Stimulated activated CD8-positive, alpha-beta memory T cell treated with anti-CD3 and anti-CD28 coated beads, Interleukin-15, amount 100 ng/mL, for 1 hour (primary cell): ENCODE data around the gene MAST2.
"Not testable (repeated sequence)": the region's sequence is repeated elsewhere in the genome, so short reads cannot be mapped to it uniquely, and the experiment has no call there.

ENCODE experiments used
- DNase-seq: peaks from one replicate; pipeline ENCODE4 v3.0.0-alpha.2; 2020; ENCODE audit warnings: low read depth

MAST2 gene

DNA sequence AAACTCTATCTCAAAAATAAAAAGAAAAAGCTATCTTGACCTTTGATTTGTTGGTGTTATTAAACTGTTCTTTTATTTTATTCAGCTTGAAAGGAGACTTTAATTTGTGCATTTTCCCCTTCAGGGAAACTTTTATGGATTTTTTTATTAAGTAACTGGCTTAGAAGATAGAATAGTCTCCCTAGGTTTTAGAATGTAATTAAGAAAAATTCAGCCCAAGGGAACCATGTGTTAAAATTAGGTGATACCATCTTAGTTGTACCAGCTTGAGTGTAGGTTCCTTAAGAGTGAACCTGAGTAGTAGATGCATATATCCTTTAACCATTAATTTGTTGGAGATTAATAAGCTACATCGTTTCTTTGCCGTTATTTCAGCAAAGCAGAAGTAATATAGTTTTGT, 11.4 kb downstream of the MAST2 start:
- no peak for DNase-seq

DNA sequence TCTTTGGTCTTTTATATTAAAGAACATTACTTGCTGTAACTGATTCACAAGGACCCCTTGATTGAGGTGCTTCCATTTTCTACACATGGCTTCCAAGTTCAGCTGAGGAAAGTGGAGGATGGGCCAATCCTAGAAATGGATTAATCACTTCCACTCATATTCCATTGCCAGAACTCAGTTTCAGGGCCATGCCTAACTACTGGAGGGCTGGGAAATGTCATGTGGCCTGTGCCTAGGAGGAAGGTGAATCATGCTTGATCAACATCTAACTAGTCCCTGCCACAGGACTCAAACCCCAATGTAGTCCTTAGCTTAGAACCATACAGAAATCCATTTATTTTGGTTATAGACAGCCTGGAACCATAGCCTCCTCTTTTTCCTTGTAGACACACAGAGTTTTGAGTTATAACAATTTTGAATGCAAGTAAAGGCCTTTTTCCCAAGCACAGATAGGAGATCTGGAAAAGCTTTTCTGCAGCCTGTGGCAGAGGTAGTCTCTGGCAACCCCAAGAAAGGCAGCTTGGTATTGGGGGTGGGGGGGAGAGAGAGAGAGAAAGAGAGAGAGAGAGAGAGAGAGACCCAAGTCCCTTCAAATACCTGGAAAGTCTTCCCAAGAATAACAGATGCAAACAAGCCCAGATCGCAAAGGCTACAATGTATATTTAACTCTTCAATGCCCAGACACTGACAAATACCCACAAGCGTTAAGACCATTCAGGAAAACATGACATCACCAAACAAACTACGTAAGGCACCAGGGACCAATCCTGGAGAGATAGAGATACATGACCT, 12.5 kb downstream of the MAST2 start:
- no peak for DNase-seq

DNA sequence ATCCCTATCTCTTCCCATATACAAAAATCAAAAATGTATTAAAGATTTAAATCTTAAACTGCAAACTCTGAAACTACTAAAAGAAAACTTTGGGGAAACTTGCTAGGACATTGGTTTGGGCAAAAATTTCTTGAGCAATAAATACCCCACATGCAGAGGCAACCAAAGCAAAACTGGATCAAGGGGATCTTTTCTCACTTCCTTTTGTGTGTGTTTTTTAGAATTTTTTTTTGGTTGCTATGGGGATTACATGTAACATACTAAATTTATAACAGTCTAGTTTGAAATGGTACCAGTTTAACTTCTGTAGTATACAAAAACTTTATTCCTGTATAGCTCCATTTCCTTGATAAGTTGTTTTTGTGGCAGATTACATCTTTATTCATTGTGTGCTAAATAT, 16.8 kb downstream of the MAST2 start:
- no peak for DNase-seq

DNA sequence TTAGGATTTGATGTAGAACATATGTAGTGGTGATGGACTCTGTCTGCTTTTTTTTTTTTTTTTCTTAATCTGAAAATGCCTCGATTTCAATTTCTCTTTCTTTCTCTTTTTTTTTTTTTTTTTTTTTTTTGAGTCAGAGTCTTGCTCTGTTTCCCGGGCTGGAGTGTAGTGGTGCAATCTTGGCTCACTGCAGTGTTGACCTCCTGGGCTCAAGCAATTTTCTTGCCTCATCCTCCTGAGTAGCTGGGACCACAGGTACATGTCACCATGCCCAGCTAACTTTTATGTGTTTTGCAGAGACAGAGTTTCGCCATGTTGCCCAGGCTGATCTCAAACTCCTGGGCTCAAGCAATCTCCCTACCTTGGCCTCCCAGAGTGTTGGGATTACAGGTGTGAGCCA, 17.4 kb downstream of the MAST2 start:
- DNase-seq, result no peak

DNA sequence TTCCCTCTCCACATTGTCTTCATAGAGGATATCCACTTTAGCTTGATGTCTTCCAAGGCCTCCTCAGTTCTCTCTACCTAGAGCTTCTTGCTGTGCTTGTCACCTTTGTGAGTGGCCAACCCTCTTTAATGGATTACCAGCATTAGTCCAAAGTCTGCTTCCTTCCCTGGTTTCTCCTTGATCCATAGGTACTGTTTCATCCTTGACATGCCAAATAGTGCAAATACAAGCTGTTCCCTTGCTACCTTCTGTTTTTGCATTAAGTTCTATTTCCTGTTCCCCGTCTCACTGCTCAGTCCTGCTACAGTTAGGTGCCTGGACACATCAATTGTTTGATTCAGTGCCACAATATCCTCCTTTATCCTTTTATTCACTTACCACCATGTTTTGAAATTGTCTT, 19.2 kb downstream of the MAST2 start:
- DNase-seq, result no peak

DNA sequence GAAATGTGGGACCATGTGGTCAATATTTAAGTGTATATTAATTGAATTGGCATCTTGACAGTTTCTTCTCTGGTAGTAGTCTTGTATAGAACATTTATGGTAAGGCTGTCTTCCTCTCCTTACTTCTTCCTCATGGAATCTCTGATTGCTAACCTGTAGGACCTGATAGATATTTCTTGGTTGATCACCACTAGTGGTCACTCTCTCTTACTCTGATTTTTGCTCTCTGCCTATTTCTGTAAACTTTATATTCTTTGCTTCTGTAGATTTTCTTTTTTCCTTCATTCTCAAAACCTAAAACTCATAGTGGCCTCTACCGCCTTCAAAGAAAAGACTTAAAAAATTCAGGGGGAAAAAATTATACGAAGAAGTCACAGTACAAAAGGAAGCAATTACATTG, 21.2 kb downstream of the MAST2 start:
- no peak for DNase-seq

DNA sequence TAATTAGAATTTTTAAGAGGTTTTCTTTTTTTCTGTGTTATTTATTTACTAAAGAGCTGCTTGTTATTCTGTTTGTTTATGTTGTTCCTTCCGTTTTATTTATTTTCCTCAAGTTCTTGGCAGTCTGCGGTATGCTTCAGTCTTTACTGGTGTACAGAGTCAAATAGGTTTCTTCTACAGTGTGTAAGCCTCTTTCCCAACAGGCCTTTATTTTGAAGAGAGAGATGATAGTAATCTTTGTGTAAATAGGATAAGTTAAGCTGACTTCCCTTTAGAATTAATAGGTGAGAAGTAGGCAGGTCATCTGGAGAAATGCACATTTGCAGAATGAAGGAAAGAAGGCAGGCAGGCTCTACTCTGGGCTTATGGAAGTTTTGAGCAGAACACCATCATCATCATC, 23.8 kb downstream of the MAST2 start:
- DNase-seq, result no peak

DNA sequence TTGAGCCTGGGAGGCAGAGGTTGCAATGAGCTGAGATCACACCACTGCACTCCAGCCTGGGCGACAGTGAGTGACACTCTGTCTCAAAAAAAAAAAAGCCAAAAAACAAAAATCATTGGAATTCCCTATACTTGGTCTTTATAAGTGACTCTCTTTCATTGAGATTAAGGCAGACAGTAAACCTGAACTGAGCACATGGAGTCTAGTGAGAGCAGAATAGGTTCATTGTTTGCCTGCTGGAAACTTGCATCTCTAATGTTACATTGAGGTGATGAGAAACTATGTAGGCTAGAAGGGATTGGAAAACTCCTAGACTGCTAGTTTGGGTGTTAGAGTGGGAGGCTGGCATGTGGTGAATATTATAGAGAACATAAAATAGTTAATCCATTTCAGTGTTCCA, 25.4 kb downstream of the MAST2 start:
- no peak for DNase-seq

DNA sequence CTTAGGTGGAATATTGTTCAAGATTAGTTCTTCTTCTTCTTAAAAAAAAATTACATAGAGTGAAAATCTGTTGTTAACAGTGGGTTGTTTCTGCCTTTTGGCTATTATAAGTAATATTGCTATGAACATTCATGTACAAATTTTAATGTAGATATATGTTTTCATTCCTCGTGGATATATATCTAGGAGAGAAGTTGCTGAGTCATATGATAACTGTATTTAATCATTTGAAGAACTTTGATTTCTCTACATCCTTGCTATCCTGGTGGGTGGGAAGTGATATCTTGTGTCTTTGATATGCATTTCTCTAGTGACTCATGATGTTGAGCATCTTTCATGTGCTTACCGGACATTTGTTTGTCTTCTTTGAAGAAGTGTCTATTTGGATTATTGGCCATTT, 29.9 kb downstream of the MAST2 start:
- no peak for DNase-seq

DNA sequence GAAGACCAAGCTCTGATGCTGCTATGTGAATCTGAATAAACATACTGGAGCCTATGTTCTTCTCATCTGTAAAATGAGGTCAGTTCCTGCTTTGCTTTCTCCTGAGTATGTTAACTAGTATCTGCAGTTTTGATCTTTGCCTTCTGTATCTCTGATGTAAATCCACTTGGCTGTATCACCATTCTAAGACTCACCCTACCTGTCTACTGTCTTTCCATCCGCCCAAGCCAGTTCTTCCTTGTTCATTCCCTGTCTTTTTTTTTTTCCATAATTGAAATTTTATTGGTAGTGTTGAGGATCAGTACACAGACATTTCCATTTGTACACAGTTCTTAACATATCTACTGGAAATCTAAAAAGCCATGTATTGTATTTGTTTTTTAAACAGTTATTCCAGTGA, 31.3 kb downstream of the MAST2 start:
- no peak for DNase-seq

DNA sequence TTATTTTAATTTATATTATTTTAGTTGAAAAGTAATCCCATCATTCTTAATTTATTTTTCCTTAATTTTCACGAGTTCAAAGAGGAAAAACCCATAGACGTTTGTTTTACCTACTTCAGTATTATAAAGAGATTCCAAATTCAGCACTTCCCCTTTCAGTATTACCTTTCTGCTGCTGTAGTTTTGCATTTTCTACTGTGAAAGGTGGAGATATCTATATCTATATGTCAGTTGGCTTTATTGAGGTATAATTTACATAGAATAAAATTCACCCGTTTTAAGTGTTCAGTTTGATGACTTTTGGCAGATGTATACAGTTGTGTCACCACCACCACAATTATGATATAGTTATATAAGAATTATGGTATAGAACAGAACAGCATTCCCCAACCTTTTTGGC, 33.0 kb downstream of the MAST2 start:
- DNase-seq, result no peak

DNA sequence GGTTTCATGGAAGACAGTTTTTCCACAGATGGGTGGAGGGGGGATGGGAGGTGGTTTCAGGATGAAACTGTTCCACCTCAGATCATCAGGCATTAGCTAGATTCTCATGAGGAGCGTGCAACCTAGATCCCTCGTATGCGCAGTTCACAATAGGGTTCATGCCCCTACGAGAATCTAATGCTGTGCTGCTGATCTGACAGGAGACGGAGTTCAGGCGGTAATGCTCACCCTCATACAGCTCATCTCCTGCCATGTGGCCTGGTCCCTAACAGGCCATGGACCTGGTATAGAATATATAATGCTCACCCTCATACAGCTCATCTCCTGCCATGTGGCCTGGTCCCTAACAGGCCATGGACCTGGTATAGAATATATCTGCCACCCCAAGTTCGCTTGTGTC, 33.4 kb downstream of the MAST2 start:
- DNase-seq, result not testable (repeated sequence)

DNA sequence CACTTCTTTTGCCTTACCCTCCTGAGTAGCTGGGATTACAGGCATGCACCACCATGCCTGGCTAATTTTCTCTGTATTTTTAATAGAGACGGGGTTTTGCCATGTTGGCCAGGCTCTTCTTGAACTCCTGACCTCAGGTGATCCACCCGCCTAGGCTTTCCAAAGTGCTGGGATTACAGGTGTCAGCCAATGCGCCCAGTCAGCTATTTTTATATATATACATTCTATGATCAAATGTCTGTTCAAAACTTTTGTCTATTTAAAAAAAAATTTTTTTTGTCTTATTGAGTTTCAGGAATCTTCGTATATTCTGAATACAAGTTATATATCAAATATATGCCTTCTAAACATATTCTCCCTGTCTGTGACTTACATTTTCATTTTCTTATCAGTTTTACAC, 34.9 kb downstream of the MAST2 start:
- not testable (repeated sequence) for DNase-seq

DNA sequence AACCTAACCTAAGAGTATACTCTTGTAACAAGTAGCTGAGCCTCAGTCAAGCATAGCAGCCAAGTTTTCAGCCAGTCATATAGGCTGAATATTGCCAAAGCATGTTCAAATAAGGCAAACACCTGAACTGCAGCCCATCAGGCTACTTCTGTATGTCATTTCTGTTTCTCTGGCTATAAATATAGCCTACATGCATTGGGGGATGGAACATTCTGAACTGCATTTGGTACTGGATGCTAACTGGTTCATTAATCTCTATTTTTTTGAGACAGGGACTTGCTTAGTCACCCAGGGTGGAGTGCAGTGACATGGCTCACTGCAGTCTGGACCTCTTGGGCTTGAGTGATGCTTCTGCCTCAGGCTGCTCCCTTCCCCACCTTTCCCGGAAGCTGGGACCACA, 37.3 kb downstream of the MAST2 start:
- DNase-seq, result no peak

DNA sequence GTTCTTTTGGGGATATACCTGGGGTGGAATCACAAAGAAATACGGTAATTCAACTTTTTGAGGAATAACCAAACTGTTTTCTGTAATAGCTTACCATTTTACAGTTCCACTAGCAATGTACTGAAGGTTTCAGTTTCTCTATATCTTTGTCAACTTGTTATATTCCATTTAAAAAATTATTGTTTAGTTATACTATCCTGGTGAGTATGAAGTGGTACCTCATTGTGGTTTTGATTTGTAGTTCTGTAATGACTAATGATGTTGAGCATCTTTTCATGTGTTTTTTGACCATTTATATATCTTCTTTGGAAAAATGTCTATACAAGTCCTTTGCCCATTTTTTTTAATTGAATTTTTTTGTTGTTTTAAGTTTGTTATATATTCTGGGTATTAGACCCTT, 39.4 kb downstream of the MAST2 start:
- no peak for DNase-seq

DNA sequence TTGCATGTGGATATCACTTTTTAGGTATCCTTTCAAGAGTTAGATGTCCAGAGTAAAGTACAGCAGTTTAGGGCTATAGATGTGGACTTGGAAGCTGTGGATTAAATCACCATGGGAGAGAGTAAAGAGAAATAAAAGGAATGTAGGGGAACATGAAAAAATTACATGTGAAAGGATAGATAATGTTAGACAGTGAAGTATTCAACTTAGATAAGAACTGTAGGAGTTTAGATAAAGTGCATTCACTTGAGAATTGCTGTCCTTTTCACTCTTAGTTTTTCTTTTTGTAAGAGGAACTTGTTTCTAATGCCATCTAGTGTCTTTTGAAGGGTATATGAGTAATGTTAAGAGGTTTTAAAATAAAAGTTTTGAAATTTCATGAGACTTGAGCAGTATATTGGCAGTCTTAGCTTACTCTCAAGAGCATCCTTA, 40.1 kb downstream of the MAST2 start:
- DNase-seq, result no peak

DNA sequence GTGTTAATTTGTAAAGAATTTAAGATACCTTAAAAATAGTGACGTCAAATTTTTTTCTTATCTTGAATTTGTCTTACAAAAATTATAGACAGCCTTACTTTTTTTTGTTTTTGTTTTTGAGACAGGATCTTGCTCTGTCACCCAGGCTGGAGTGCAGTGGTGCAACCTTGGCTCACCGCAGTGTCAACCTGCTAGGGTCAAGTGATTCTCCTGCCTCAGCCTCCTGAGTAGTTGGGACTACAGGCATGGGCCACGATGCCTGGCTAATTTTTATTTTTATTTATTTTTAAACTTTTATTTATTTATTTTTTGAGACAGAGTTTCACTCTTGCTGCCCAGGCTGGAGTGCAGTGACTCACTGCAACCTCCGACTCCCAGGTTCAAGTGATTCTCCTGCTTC, 40.6 kb downstream of the MAST2 start:
- DNase-seq, result not testable (repeated sequence)

DNA sequence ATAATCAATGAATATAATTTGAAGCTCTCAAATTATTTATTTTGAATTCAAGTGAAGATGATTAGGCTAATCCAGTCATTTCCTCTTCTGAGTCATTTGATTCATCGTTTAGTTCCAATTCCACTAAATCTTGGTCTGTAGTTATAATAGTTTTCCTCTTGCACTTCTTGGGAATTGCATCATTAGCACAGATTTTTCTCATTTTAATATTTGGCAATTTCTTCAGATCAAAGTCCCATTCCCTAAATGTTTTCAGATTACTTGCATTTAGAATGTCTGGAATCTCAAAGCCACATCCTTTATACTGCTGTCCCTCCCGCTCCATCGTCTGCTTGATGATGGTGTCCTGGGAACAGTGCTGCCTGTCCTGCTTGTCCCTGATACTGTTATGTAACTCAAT, 43.5 kb downstream of the MAST2 start:
- DNase-seq, result no peak

DNA sequence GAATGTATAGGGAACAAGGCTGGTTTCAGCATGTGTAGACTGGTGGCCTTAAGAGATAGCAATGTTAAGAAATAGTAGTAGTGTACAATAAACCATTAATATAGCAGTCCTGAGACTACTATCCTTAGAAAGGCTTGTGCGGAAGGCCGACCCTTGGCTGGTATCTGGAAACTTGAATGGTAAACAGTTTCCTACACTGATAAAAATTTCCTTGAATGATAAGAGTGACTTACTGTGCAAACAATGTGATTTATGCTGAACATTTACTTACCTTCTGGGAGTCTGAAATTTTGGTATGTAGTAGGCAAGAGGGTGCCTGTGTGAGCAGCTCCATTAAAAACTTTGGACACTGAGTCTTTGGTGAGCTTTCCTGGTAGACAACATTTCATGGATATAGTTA, 44.7 kb downstream of the MAST2 start:
- no peak for DNase-seq

DNA sequence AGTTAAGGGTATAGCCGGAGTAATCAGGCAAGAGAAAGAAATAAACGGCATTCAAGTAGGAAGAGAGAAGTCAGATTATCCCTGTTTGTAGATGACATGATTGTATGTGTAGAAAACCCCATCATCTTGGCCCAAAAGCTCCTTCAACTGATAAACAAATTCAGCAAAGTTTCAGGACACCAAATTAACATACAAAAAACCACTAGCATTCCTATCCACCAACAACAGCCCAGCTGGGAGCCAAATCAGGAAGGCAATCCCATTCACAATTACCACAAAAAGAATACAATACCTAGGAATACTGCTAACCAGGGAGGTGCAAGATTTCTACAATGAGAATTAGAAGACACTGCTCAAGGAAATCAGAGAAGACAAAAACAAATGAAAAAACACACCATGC, 45.3 kb downstream of the MAST2 start:
- no peak for DNase-seq

DNA sequence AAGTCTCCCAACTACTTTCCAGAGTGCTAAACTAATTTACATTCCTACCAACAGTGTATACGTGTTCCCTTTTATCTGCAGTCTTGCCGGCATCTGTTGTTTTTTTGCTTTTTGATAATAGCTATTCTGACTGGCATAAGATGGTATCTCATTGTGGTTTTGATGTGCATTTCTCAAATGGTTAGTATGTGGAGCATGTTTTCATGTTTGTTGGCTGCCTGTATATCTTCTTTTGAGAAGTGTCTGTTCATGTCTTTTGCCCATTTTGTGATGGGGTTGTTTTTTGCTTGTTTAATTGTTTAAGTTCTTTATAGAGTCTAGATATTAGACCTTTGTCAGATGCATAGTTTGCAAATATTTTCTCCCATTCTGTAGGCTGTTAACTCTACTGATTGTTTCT, 46.6 kb downstream of the MAST2 start:
- DNase-seq, result no peak

DNA sequence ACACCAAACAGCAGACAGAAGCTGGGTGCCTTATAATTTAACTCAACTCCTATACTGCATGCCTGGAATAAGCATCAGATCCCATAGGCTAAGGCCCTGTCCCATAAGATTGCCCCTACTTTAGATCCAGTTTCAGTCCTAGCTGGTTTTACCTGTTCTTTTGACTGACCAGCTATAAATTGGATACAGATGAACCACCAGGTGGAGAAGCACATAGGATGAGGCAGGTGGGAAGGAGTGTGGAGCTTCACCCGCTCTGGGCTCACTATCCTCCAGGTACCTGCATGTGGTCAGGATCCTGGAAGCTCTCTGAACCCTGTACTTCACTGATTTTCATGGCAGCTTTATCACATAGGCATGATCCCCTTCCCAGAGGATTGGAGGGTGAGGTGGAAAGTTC, 51.3 kb downstream of the MAST2 start:
- DNase-seq, result no peak

DNA sequence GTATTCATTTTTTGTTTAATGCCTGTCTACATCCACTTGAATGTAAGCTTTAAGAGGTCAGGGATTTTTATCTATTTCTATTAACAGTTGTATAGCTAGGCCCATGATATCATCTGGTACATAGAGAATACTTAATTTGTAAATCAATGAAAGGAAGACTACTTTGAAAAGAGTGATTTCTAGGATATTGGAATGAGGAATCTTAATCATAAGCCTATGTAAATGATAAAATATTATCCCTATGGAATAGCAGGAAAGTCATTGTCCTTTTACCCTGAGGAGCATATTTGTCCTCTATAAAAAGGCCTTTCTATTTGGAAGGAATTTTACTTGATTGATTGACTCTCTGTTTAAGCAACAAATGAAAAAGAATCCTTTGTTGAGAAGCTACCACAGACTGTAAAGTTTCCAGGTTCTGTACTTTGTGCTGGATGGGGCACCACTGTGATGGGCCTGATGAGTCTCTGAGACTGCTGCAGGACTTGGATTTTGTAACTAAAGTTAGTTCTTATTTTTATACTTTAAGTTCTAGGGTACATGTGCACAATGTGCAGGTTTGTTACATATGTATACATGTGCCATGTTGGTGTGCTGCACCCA, 53.8 kb downstream of the MAST2 start:
- no peak for DNase-seq
